HG03280 (cell line): Measurements from ENCODE around the gene PARD3.

Source experiments
- ATAC-seq: cut with Tn5 transposase; IDR thresholded peaks from one replicate; pipeline ENCODE4 v1.9.1; 2021; ENCODE audit warnings: mild to moderate bottlenecking, moderate library complexity; ENCODE audit not compliant: unreplicated experiment

Gene PARD3

GRCh38 chr10:34825414-34825813 lies 10.3 kb upstream of the PARD3 start:
- no peak for ATAC-seq

- no peak for ATAC-seq
These were observed 9.8 kb upstream of the PARD3 start for GRCh38 chr10:34824870-34825269.

GRCh38 chr10:34821587-34822585 lies 6.8 kb upstream of the PARD3 start:
- ATAC-seq: no peak

- ATAC-seq: no peak
These were observed 2.5 kb upstream of the PARD3 start for GRCh38 chr10:34817586-34817985.

- no peak for ATAC-seq
These were observed 2.0 kb upstream of the PARD3 start for GRCh38 chr10:34817054-34817453.

- ATAC-seq: no peak
These were observed 1.5 kb upstream of the PARD3 start for GRCh38 chr10:34816501-34817002.

- no peak for ATAC-seq
These were observed 995 bp upstream of the PARD3 start for GRCh38 chr10:34816085-34816496.

GRCh38 chr10:34814913-34815184 lies 247 bp downstream of the PARD3 start:
- no peak for ATAC-seq

GRCh38 chr10:34814223-34814912 lies 728 bp downstream of the PARD3 start:
- ATAC-seq: no peak

GRCh38 chr10:34813626-34814222 lies 1.4 kb downstream of the PARD3 start:
- ATAC-seq: no peak

GRCh38 chr10:34812771-34813170 lies 2.3 kb downstream of the PARD3 start:
- ATAC-seq: no peak

- ATAC-seq: no peak
These were observed 3.1 kb downstream of the PARD3 start for GRCh38 chr10:34811968-34812514.

GRCh38 chr10:34811126-34811967 lies 3.7 kb downstream of the PARD3 start:
- ATAC-seq: no peak

- ATAC-seq: no peak
These were observed 5.3 kb downstream of the PARD3 start for GRCh38 chr10:34809796-34810195.

- no peak for ATAC-seq
These were observed 6.0 kb downstream of the PARD3 start for GRCh38 chr10:34808801-34809745.

GRCh38 chr10:34808336-34808735 lies 6.8 kb downstream of the PARD3 start:
- no peak for ATAC-seq

GRCh38 chr10:34804306-34804705 lies 10.8 kb downstream of the PARD3 start:
- ATAC-seq: no peak

GRCh38 chr10:34802692-34803091 lies 12.4 kb downstream of the PARD3 start:
- no peak for ATAC-seq

- ATAC-seq: no peak
These were observed 13.9 kb downstream of the PARD3 start for GRCh38 chr10:34801097-34801733.
